K562 (cell line): ENCODE results near the gene SLC16A4. TPM values are rescaled to one million over a fixed set of nuclear protein-coding genes. Genes with fewer than 3 reads are reported as not detected.

Source experiments
- BACH1 ChIP-seq: fragments of 200-800 bp; sonication (Bioruptor generic); IDR thresholded peaks from 2 replicates; pipeline ENCODE4 v1.6.1; 2016; ENCODE audit warnings: missing genetic modification characterization, missing compliant biosample characterization
- CCAR2 ChIP-seq: fragments of 200-400 bp; formaldehyde crosslinking; IDR thresholded peaks from 2 replicates; pipeline ENCODE4 v1.6.1; 2017; ENCODE audit warnings: mild to moderate bottlenecking, low read depth, low read length
- DPF2 ChIP-seq: fragments of 450-650 bp; IDR thresholded peaks from 2 replicates; pipeline ENCODE4 v1.6.1; 2016
- EHMT2 ChIP-seq: fragments of 450-650 bp; IDR thresholded peaks from 2 replicates; pipeline ENCODE4 v1.6.1; 2018; ENCODE audit warnings: antibody characterized with exemption
- ESRRA ChIP-seq: fragments of 450-650 bp; IDR thresholded peaks from 2 replicates; pipeline ENCODE4 v1.6.1; 2014; ENCODE audit warnings: low read depth, mild to moderate bottlenecking, moderate library complexity, borderline replicate concordance
- GTF2A2 ChIP-seq: IDR thresholded peaks from 2 replicates; pipeline ENCODE4 v1.6.1; 2016; ENCODE audit warnings: mild to moderate bottlenecking, missing genetic modification characterization, missing compliant biosample characterization
- HMG20A ChIP-seq: fragments of 450-650 bp; formaldehyde crosslinking; conservative IDR thresholded peaks from 2 replicates; pipeline ENCODE4 v1.4.0; 2020; ENCODE audit warnings: mild to moderate bottlenecking, mixed read lengths
- HNRNPL ChIP-seq: fragments of 200-400 bp; formaldehyde crosslinking; IDR thresholded peaks from 2 replicates; pipeline ENCODE4 v1.6.1; 2017; ENCODE audit warnings: low read depth, mild to moderate bottlenecking, low read length
- ILK ChIP-seq: fragments of 450-650 bp; IDR thresholded peaks from 2 replicates; pipeline ENCODE4 v1.6.1; 2016; ENCODE audit warnings: missing genetic modification characterization, low read depth, mild to moderate bottlenecking, missing compliant biosample characterization, moderate library complexity, borderline replicate concordance
- JUNB ChIP-seq: fragments of 450-650 bp; formaldehyde crosslinking; conservative IDR thresholded peaks from 2 replicates; pipeline ENCODE4 v1.4.0; 2020; ENCODE audit warnings: mild to moderate bottlenecking
- MYC ChIP-seq, 2 experiments: fragments of 250-450 bp in 1 of 2; sonication (Bioruptor Pico) in 1 of 2; IDR thresholded peaks; 2 replicates each; pipeline versions ENCODE4 v1.5.1 to v1.6.1; 2012 to 2021; ENCODE audit warnings: low read depth in 2 of 2, borderline replicate concordance in 1 of 2, improper control_type of control experiment in 1 of 2, low read length in 1 of 2, mild to moderate bottlenecking in 1 of 2, moderate library complexity in 1 of 2
- NR2C2 ChIP-seq, 2 experiments: fragments of 200-800 bp in 1 of 2; sonication (Bioruptor generic) in 1 of 2; sonication (generic) in 1 of 2; formaldehyde crosslinking in 1 of 2; IDR thresholded peaks; 2 replicates each; pipeline versions ENCODE4 v1.6.1 to v1.8.0; 2016 to 2022; ENCODE audit warnings: mild to moderate bottlenecking in 1 of 2, missing compliant biosample characterization in 1 of 2, missing genetic modification characterization in 1 of 2, missing genetic modification reagents in 1 of 2
- RCOR1 ChIP-seq, 2 experiments: IDR thresholded peaks; 2 replicates each; pipeline ENCODE4 v1.6.1; 2012; ENCODE audit warnings: low read depth in 2 of 2, low read length in 2 of 2, borderline replicate concordance in 1 of 2, improper control_type of control experiment in 1 of 2
- SMC3 ChIP-seq: conservative IDR thresholded peaks from 2 replicates; pipeline ENCODE4 v1.6.1; 2011; ENCODE audit warnings: low read depth, low read length, improper control_type of control experiment; ENCODE audit not compliant: insufficient read depth
- SRSF1 ChIP-seq: fragments of 200-400 bp; formaldehyde crosslinking; IDR thresholded peaks from 2 replicates; pipeline ENCODE4 v1.6.1; 2017; ENCODE audit warnings: mild to moderate bottlenecking, low read depth, low read length, moderate library complexity
- TCFL5 ChIP-seq: fragments of 250-450 bp; sonication (Bioruptor Pico); conservative IDR thresholded peaks from 2 replicates; pipeline ENCODE4 v1.6.1; 2021; ENCODE audit warnings: mild to moderate bottlenecking, moderate library complexity, matching md5 sums
- UBTF ChIP-seq, 2 experiments: IDR thresholded peaks; 2 replicates each; pipeline ENCODE4 v1.6.1; 2012; ENCODE audit warnings: improper control_type of control experiment in 2 of 2, low read depth in 2 of 2, low read length in 2 of 2, borderline replicate concordance in 1 of 2
- ZBTB43 ChIP-seq: sonication (generic); formaldehyde crosslinking; IDR thresholded peaks from 2 replicates; pipeline ENCODE4 v1.8.0; 2023; ENCODE audit warnings: mild to moderate bottlenecking, missing genetic modification reagents
- ZBTB8A ChIP-seq: fragments of 450-650 bp; IDR thresholded peaks from 2 replicates; pipeline ENCODE4 v1.6.1; 2018; ENCODE audit warnings: mild to moderate bottlenecking, moderate library complexity; ENCODE audit not compliant: partially characterized antibody
- ZNF24 ChIP-seq: fragments of 450-650 bp; IDR thresholded peaks from 2 replicates; pipeline ENCODE4 v1.6.1; 2016
- ZNF561 ChIP-seq: fragments of 450-650 bp; formaldehyde crosslinking; conservative IDR thresholded peaks from 2 replicates; pipeline ENCODE4 v1.4.0; 2020; ENCODE audit warnings: mild to moderate bottlenecking, moderate library complexity
- ZNF584 ChIP-seq: fragments of 200-800 bp; sonication (Bioruptor generic); IDR thresholded peaks from 2 replicates; pipeline ENCODE4 v1.6.1; 2016; ENCODE audit warnings: low read depth, mild to moderate bottlenecking, missing genetic modification characterization, missing compliant biosample characterization
- ZNF589 ChIP-seq: fragments of 200-800 bp; sonication (Bioruptor generic); IDR thresholded peaks from 2 replicates; pipeline ENCODE4 v1.6.1; 2016; ENCODE audit warnings: low read depth, missing genetic modification characterization, missing compliant biosample characterization
- polyA plus RNA-seq, 8 experiments: library from polyadenylated mRNA; depleted of rRNA in 4 of 8; stranded (reverse) in 5 of 8; unstranded in 3 of 8; fragments of >200 nt; fragmentation: Nextera tagmentation in 2 of 8; fragmentation: Illumina TruSeq in 1 of 8; extraction: Ambion mirVana in 2 of 8; extraction: Trizol in 1 of 8; gene quantifications; 2 replicates each; pipeline versions ENCODE4 v1.2.1 to v1.2.3, GENCODE V29; 2011 to 2014; ENCODE audit warnings: inconsistent platforms in 1 of 8, missing spikeins in 1 of 8
- total RNA-seq, 7 experiments: library from RNA; depleted of rRNA in 6 of 7; stranded (reverse); fragments of >200 nt in 6 of 7; fragmentation: Illumina TruSeq in 2 of 7; extraction: Trizol in 2 of 7; gene quantifications; 2 replicates each; pipeline versions ENCODE4 v1.2.1 to v1.2.3, GENCODE V29; 2011 to 2021; ENCODE audit warnings: low replicate concordance in 1 of 7
- TF ChIP-seq, protein P1 (sequence below): fragments of 250-450 bp; sonication (Bioruptor Pico); IDR thresholded peaks from 2 replicates; pipeline ENCODE4 v1.8.0; 2022; ENCODE audit warnings: inconsistent platforms

SLC16A4 gene
- total and polyA plus RNA-seq, 9 of the 15 experiments (the other 6 are each of a cell fraction or from before 2014, with no cell fraction given), result 0.04 to 0.31 (median 0.18) TPM; not detected in 1

- TF ChIP-seq NR2C2 (CRISPR knock-in tag; IDR thresholded peaks at IDR 0.05), result no peak
- TF ChIP-seq NR2C2 (tag; IDR thresholded peaks at IDR 0.05), result no peak
- no peak for TF ChIP-seq MYC (IDR thresholded peaks at IDR 0.05; ENCODE audit: low read depth, low read length)
- TF ChIP-seq MYC (CRISPR knock-in tag; IDR thresholded peaks at IDR 0.05; ENCODE audit: borderline replicate concordance, low read depth), result no peak
- TF ChIP-seq TCFL5, result no peak
- no peak for TF ChIP-seq JUNB (CRISPR knock-in tag)
- no peak for TF ChIP-seq SRSF1
- TF ChIP-seq ZBTB8A, result no peak
- TF ChIP-seq ZBTB43 (CRISPR knock-in tag), result no peak
- 0 out of 2 replicates have a peak, but pooled peaks have one; percentile 43 for TF ChIP-seq ZNF589 (CRISPR knock-in tag)
- TF ChIP-seq ZNF561 (CRISPR knock-in tag), result no peak
- no peak for TF ChIP-seq BACH1
- no peak for TF ChIP-seq EHMT2
- peak; percentile 78 for TF ChIP-seq DPF2
- TF ChIP-seq SMC3, result no peak
- peak; percentile 37; the same call in 1 of the 2 replicates for TF ChIP-seq ESRRA
- TF ChIP-seq, protein P1, sequence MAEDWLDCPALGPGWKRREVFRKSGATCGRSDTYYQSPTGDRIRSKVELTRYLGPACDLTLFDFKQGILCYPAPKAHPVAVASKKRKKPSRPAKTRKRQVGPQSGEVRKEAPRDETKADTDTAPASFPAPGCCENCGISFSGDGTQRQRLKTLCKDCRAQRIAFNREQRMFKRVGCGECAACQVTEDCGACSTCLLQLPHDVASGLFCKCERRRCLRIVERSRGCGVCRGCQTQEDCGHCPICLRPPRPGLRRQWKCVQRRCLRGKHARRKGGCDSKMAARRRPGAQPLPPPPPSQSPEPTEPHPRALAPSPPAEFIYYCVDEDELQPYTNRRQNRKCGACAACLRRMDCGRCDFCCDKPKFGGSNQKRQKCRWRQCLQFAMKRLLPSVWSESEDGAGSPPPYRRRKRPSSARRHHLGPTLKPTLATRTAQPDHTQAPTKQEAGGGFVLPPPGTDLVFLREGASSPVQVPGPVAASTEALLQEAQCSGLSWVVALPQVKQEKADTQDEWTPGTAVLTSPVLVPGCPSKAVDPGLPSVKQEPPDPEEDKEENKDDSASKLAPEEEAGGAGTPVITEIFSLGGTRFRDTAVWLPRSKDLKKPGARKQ (CRISPR knock-in tag), result no peak
- TF ChIP-seq GTF2A2 (tag), result no peak
- TF ChIP-seq HMG20A (CRISPR knock-in tag), result peak; percentile 83; the same call in 1 of the 2 replicates
- no peak for TF ChIP-seq ILK (tag)
- no peak for TF ChIP-seq CCAR2
- peak; percentile 22 to 98; a peak in 3 of 4 replicates for TF ChIP-seq RCOR1 (IDR thresholded peaks at IDR 0.05; ENCODE audit: borderline replicate concordance in 1 of 2, low read depth in 2 of 2, low read length in 2 of 2)
- TF ChIP-seq ZNF584 (CRISPR knock-in tag), result no peak
- TF ChIP-seq ZNF24, result no peak
- no peak for TF ChIP-seq HNRNPL
- no peak for TF ChIP-seq UBTF (IDR thresholded peaks at IDR 0.05; ENCODE audit: borderline replicate concordance in 1 of 2, low read depth in 2 of 2, low read length in 2 of 2)
Measured at GRCh38 chr1:110438893-110439292, 48.1 kb upstream of the SLC16A4 start (continued).
